GM12892 (cell line): ENCODE measurements around the gene NADSYN1.

Source experiments
- POLR2A ChIP-seq: IDR thresholded peaks from 2 replicates; pipeline ENCODE4 v1.6.1; 2011; ENCODE audit warnings: low read depth, low read length, control low read depth
- POLR2AphosphoS5 ChIP-seq: IDR thresholded peaks from 2 replicates; pipeline ENCODE4 v1.6.1; 2011; ENCODE audit warnings: low read depth, low read length, control low read depth

DNA sequence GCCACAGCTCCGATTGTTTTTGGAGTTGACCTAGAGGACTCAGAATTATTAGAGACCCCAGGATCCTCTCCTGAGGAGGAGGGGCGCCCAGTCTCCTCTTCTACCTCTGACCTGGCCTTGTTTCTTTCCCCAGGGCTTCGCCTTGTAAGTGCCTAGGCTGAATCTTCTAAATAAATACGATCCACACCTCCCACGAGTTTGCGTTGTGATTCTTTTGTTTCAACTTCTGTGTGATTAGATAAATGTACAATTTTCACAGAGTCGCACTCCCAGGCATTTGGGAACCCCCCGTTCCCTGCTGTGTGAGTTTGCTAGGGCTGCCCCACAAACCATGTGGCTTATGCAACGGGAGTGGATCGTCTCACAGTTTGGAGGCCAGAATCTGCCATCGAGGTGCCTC is 86.0 kb downstream of the NADSYN1 start:
- TF ChIP-seq POLR2A (no peak; the same call in 1 of the 2 replicates), POLR2AphosphoS5 (no peak)
